H7 (cell line): Measurements from ENCODE around the gene LY6G5C. TPM values are rescaled to one million over a fixed set of nuclear protein-coding genes. Genes with fewer than 3 reads are reported as not detected.

Experiments
- DNase-seq: peaks from one replicate; pipeline ENCODE4 v3.0.0; 2012
- H3K27me3 ChIP-seq: 2 replicates; pipeline ENCODE4 v1.6.0; 2011; ENCODE audit warnings: mild to moderate bottlenecking, low read length; ENCODE audit not compliant: control insufficient read depth, insufficient read depth
- H3K36me3 ChIP-seq: replicated peaks from 2 replicates; pipeline ENCODE4 v1.5.1; 2011; ENCODE audit warnings: low read length; ENCODE audit not compliant: control insufficient read depth, insufficient read depth
- H3K4me3 ChIP-seq: 2 replicates; pipeline ENCODE4 v1.5.1; 2011; ENCODE audit warnings: low read depth, mild to moderate bottlenecking, control low read depth, low read length, moderate library complexity; ENCODE audit not compliant: insufficient read depth
- total RNA-seq: library from RNA; depleted of rRNA; stranded (reverse); fragments of >200 nt; shearing (Covaris generic); gene quantifications from 2 replicates; pipeline ENCODE4 v1.2.3, GENCODE V29; 2014

The LY6G5C gene
- total RNA-seq, 1 experiment from 2014 or later = 2.0 TPM

GRCh38 chr6:31689249-31690110, 8.6 kb upstream of the LY6G5C start:
- Histone ChIP-seq H3K4me3 (no peak overlapping the region), H3K36me3 (peaks cover 15% of the 10 kb centered on the region), H3K27me3 (no peaks in the 10 kb centered on the region)
- DNase-seq = peak; percentile 81

GRCh38 chr6:31687860-31688693, 7.2 kb upstream of the LY6G5C start:
- peaks cover 13% of the 10 kb centered on the region for H3K36me3 ChIP-seq
- H3K4me3 ChIP-seq = no peak overlapping the region
- no peaks in the 10 kb centered on the region for H3K27me3 ChIP-seq
- DNase-seq = peak; percentile 55

- Histone ChIP-seq H3K4me3 (no peak overlapping the region), H3K36me3 (peaks cover 11% of the 10 kb centered on the region), H3K27me3 (peaks cover 2% of the 10 kb centered on the region; the same call in 1 of the 2 replicates)
- DNase-seq = no peak
Measured at GRCh38 chr6:31687321-31687720, 6.5 kb upstream of the LY6G5C start.

GRCh38 chr6:31686483-31686882, 5.6 kb upstream of the LY6G5C start:
- Histone ChIP-seq H3K4me3 (no peak overlapping the region), H3K36me3 (peaks cover 11% of the 10 kb centered on the region), H3K27me3 (peaks cover 10% of the 10 kb centered on the region)
- DNase-seq = no peak

GRCh38 chr6:31683591-31683990, 2.7 kb upstream of the LY6G5C start:
- H3K36me3 ChIP-seq = peaks cover 3% of the 10 kb centered on the region
- peaks cover 17% of the 10 kb centered on the region for H3K27me3 ChIP-seq
- DNase-seq = no peak
- H3K4me3 ChIP-seq = peak overlapping the region; percentile 47; the same call in 1 of the 2 replicates

- Histone ChIP-seq H3K27me3 (peaks cover 17% of the 10 kb centered on the region), H3K4me3 (peak overlapping the region; percentile 38), H3K36me3 (no peaks in the 10 kb centered on the region; the same call in 1 of the 2 replicates)
- DNase-seq = peak; percentile 86
Measured at GRCh38 chr6:31681135-31681671, 336 bp upstream of the LY6G5C start.

GRCh38 chr6:31677955-31678354, 2.9 kb downstream of the LY6G5C start:
- no peak overlapping the region for H3K4me3 ChIP-seq
- H3K27me3 ChIP-seq = peaks cover 17% of the 10 kb centered on the region
- DNase-seq = no peak
- no peaks in the 10 kb centered on the region for H3K36me3 ChIP-seq

GRCh38 chr6:31676904-31677303, 4.0 kb downstream of the LY6G5C start:
- Histone ChIP-seq H3K27me3 (peaks cover 11% of the 10 kb centered on the region), H3K36me3 (peaks cover 4% of the 10 kb centered on the region)
- no peak for DNase-seq

GRCh38 chr6:31676322-31676903, 4.5 kb downstream of the LY6G5C start:
- no peak for DNase-seq
- Histone ChIP-seq H3K36me3 (peaks cover 8% of the 10 kb centered on the region), H3K27me3 (peaks cover 6% of the 10 kb centered on the region), H3K4me3 (no peak overlapping the region)

More at GRCh38 chr6:31676904-31677303, 4.0 kb downstream of the LY6G5C start:
- H3K4me3 ChIP-seq = no peak overlapping the region

GRCh38 chr6:31669676-31670075, 11.2 kb downstream of the LY6G5C start, which contains the start of gene LY6G5B:
Gene LY6G5B (plus strand): TSS chr6:31669976. CDS start chr6:31670951, 975 bp downstream.
- Histone ChIP-seq H3K4me3 (no peak within 1 kb of the TSS), H3K36me3 (peaks cover 43% of the 10 kb centered on the region), H3K27me3 (no peaks in the 10 kb centered on the region)
- DNase-seq = no peak

GRCh38 chr6:31666337-31666965, 14.4 kb downstream of the LY6G5C start:
- no peak for DNase-seq
- no peaks in the 10 kb centered on the region for H3K27me3 ChIP-seq
- H3K4me3 ChIP-seq = peak overlapping the region; percentile 84
- H3K36me3 ChIP-seq = peaks cover 43% of the 10 kb centered on the region

GRCh38 chr6:31665501-31666336, 15.1 kb downstream of the LY6G5C start, which contains the start of gene CSNK2B:
Gene CSNK2B (plus strand): TSS chr6:31666080. CDS start chr6:31666832, 752 bp downstream.
- H3K27me3 ChIP-seq = no peaks in the 10 kb centered on the region
- DNase-seq = peak; percentile 98
- H3K36me3 ChIP-seq = peaks cover 39% of the 10 kb centered on the region
- peak within 1 kb of the TSS; percentile 94 for H3K4me3 ChIP-seq
